Measurements from ENCODE around the gene ATXN7. TPM values are rescaled to one million over a fixed set of nuclear protein-coding genes. Genes with fewer than 3 reads are reported as not detected.

Gene ATXN7
- total RNA-seq, 4 donors from 2014 or later, result 22.2 to 42.8 (median 35.0) TPM

- TF ChIP-seq CTCF (IDR thresholded peaks at IDR 0.05; ENCODE audit: low read depth), result no peak
Measured at GRCh38 chr3:63912768-63913588, 49.3 kb downstream of the ATXN7 start.

GRCh38 chr3:63914312-63914711 is 50.6 kb downstream of the ATXN7 start:
- TF ChIP-seq CTCF (IDR thresholded peaks at IDR 0.05; ENCODE audit: low read depth), result no peak

- no peak for TF ChIP-seq CTCF (IDR thresholded peaks at IDR 0.05; ENCODE audit: low read depth)
Measured at GRCh38 chr3:63918321-63918720, 54.7 kb downstream of the ATXN7 start.

- no peak for TF ChIP-seq CTCF (IDR thresholded peaks at IDR 0.05; ENCODE audit: low read depth)
Measured at GRCh38 chr3:63920001-63920400, 56.3 kb downstream of the ATXN7 start.

- TF ChIP-seq CTCF (IDR thresholded peaks at IDR 0.05; ENCODE audit: low read depth), result no peak
Measured at GRCh38 chr3:63921741-63922482, 58.2 kb downstream of the ATXN7 start.

- TF ChIP-seq CTCF (IDR thresholded peaks at IDR 0.05; ENCODE audit: low read depth), result no peak
Measured at GRCh38 chr3:63922491-63923199, 59.0 kb downstream of the ATXN7 start.

- TF ChIP-seq CTCF (IDR thresholded peaks at IDR 0.05; ENCODE audit: low read depth), result no peak
Measured at GRCh38 chr3:63926309-63926708, 62.6 kb downstream of the ATXN7 start.
